ENCODE results near the gene C8A.
A peak's percentile ranks its signal among the peaks of the same experiment; 100 is the strongest.

The C8A gene

GRCh38 chr1:56897150-56898004 is 42.8 kb downstream of the C8A start:
- peak; percentile 15 for DNase-seq

- DNase-seq = no peak
These were observed 43.4 kb downstream of the C8A start for GRCh38 chr1:56898005-56898373.

GRCh38 chr1:56898879-56899278 is 44.3 kb downstream of the C8A start:
- DNase-seq = no peak

- DNase-seq = no peak
These were observed 47.1 kb downstream of the C8A start for GRCh38 chr1:56901716-56902115.

- DNase-seq = no peak
These were observed 49.2 kb downstream of the C8A start for GRCh38 chr1:56903778-56904177.

GRCh38 chr1:56904663-56905397 is 50.2 kb downstream of the C8A start:
- DNase-seq = no peak

- no peak for DNase-seq
These were observed 51.1 kb downstream of the C8A start for GRCh38 chr1:56905667-56906066.

- no peak for DNase-seq
These were observed 54.1 kb downstream of the C8A start for GRCh38 chr1:56908619-56909221.

- DNase-seq = no peak
These were observed 55.9 kb downstream of the C8A start for GRCh38 chr1:56910441-56910985.

GRCh38 chr1:56911098-56911938 is 56.7 kb downstream of the C8A start:
- DNase-seq = no peak

- DNase-seq = no peak
These were observed 57.7 kb downstream of the C8A start for GRCh38 chr1:56912325-56912724.

- no peak for DNase-seq
These were observed 61.4 kb downstream of the C8A start for GRCh38 chr1:56915960-56916359.

- DNase-seq = no peak
These were observed 62.0 kb downstream of the C8A start for GRCh38 chr1:56916630-56917029.

- no peak for DNase-seq
These were observed 62.8 kb downstream of the C8A start for GRCh38 chr1:56917356-56917755.

- DNase-seq = no peak
These were observed 66.0 kb downstream of the C8A start for GRCh38 chr1:56920591-56921001.

- DNase-seq = no peak
These were observed 66.9 kb downstream of the C8A start for GRCh38 chr1:56921479-56921878.

- no peak for DNase-seq
These were observed 67.5 kb downstream of the C8A start for GRCh38 chr1:56922070-56922469.

GRCh38 chr1:56922507-56922906 is 67.9 kb downstream of the C8A start:
- DNase-seq = no peak

GRCh38 chr1:56923201-56923600 is 68.6 kb downstream of the C8A start:
- DNase-seq = no peak

GRCh38 chr1:56924116-56924515 is 69.5 kb downstream of the C8A start:
- DNase-seq = no peak

GRCh38 chr1:56925193-56925592 is 70.6 kb downstream of the C8A start:
- no peak for DNase-seq

- DNase-seq = no peak
These were observed 72.6 kb downstream of the C8A start for GRCh38 chr1:56927171-56927570.

GRCh38 chr1:56927986-56928385 is 73.4 kb downstream of the C8A start:
- no peak for DNase-seq
